ENCODE results near the gene MASP1. TPM values are rescaled to one million over a fixed set of nuclear protein-coding genes. Genes with fewer than 3 reads are reported as not detected.
A peak's percentile ranks its signal among the peaks of the same experiment; 100 is the strongest.

Gene MASP1
- total RNA-seq, 8 experiments from 2014 or later, result 0.45 to 23.9 (median 1.6) TPM

GRCh38 chr3:187292631-187293515, 1.3 kb upstream of the MASP1 start:
- Histone ChIP-seq H3K4me1 (replicated peaks in 1 of 2) (peaks cover 5 to 12% of the 10 kb centered on the region in 2 donors), H3K4me3 (no peak overlapping the region), H3K27ac (no peak overlapping the region)
- in situ Hi-C loops (cut with MboI; ENCODE audit: low pct_unique_long_range_greater_than_20kb in 2 of 9, low sequenced_read_pairs in 9 of 9, unreplicated experiment in 9 of 9), result no loop called here
- peak in 3 of 8 experiments; percentile 12 to 56 (median 17) for ATAC-seq (replicated peaks in 6 of 8)
- WGBS, 10 experiments, result 0 to 100% (median 81%) methylated on average over 1 to 5 of the region's 5 CpGs

GRCh38 chr3:187292181-187292580, 644 bp upstream of the MASP1 start:
- Histone ChIP-seq H3K4me1 (replicated peaks in 1 of 2) (peaks cover 5 to 12% of the 10 kb centered on the region in 2 donors), H3K27ac (no peak overlapping the region), H3K4me3 (no peak overlapping the region)
- ATAC-seq (replicated peaks in 6 of 8), result no peak
- WGBS, 10 experiments, result 32 to 85% (median 61%) methylated on average over 3 to 6 of the region's 9 CpGs; no CpG with 5 or more reads in 2 of the 10 experiments
- in situ Hi-C loops (cut with MboI; ENCODE audit: low pct_unique_long_range_greater_than_20kb in 2 of 9, low sequenced_read_pairs in 9 of 9, unreplicated experiment in 9 of 9), result no loop called here

- ATAC-seq (replicated peaks in 6 of 8), result peak; percentile 5 to 73 (median 48)
- in situ Hi-C loops (cut with MboI; ENCODE audit: low pct_unique_long_range_greater_than_20kb in 2 of 9, low sequenced_read_pairs in 9 of 9, unreplicated experiment in 9 of 9), result no loop called here
- WGBS, 10 experiments, result 0 to 23% (median 13%) methylated on average over 1 to 4 of the region's 6 CpGs; no CpG with 5 or more reads in 2 of the 10 experiments
- no peak overlapping the region for H3K27ac ChIP-seq
- H3K4me3 ChIP-seq, result peak overlapping the region in 4 of 5 donors; percentile 13 to 39 (median 21)
- H3K4me1 ChIP-seq (replicated peaks in 1 of 2), result peaks cover 5 to 12% of the 10 kb centered on the region in 2 donors
Measured at GRCh38 chr3:187291001-187291511, 481 bp downstream of the MASP1 start.

DNA sequence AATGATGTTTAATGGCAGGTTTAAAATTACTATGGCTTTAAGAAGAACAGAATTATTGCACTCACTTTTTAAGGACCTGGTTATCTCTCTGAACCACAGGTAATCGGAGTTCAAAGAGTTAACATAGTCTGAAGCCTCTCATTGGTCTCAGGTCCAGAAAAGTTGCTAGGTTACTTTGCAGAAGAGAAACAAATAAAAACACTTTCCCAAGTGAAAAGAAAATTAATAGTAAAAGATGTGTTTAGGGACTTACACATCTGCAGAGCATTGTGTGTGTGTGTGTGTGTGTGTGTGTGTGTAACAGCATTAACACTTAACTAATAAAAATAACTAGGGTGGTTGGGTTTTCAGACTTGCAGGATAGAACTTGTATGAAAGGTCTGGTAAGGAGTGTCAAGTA, 1.0 kb downstream of the MASP1 start:
- peaks cover 5 to 12% of the 10 kb centered on the region in 2 donors for H3K4me1 ChIP-seq (replicated peaks in 1 of 2)
- H3K4me3 ChIP-seq, result peak overlapping the region in 1 of 5 donors; percentile 39
- in situ Hi-C loops (cut with MboI; ENCODE audit: low pct_unique_long_range_greater_than_20kb in 2 of 9, low sequenced_read_pairs in 9 of 9, unreplicated experiment in 9 of 9), result no loop called here
- no peak for ATAC-seq (replicated peaks in 6 of 8)
- WGBS, 10 experiments, result 8 to 100% (median 50%) methylated on average over 1 of the region's 1 CpG; no CpG with 5 or more reads in 4 of the 10 experiments
- no peak overlapping the region for H3K27ac ChIP-seq

- no peak for ATAC-seq (replicated peaks in 6 of 8)
- WGBS, 10 experiments, result 48 to 100% (median 81%) methylated on average over 1 to 12 of the region's 14 CpGs
- H3K4me3 ChIP-seq, result no peak overlapping the region
- in situ Hi-C loops (cut with MboI; ENCODE audit: low pct_unique_long_range_greater_than_20kb in 2 of 9, low sequenced_read_pairs in 9 of 9, unreplicated experiment in 9 of 9), result no loop called here
- peaks cover 5 to 12% of the 10 kb centered on the region in 2 donors for H3K4me1 ChIP-seq (replicated peaks in 1 of 2)
- no peak overlapping the region for H3K27ac ChIP-seq
Measured at GRCh38 chr3:187288855-187289605, 2.5 kb downstream of the MASP1 start.

- ATAC-seq (replicated peaks in 6 of 8), result no peak
- no peak overlapping the region for H3K27ac ChIP-seq
- no peak overlapping the region for H3K4me3 ChIP-seq
- H3K4me1 ChIP-seq (replicated peaks in 1 of 2), result peaks cover 0 to 9% of the 10 kb centered on the region in 2 donors
- in situ Hi-C loops (cut with MboI; ENCODE audit: low pct_unique_long_range_greater_than_20kb in 2 of 9, low sequenced_read_pairs in 9 of 9, unreplicated experiment in 9 of 9), result no loop called here
- WGBS, 10 experiments, result 7 to 80% (median 61%) methylated on average over 1 to 8 of the region's 8 CpGs; no CpG with 5 or more reads in 2 of the 10 experiments
Measured at GRCh38 chr3:187288131-187288854, 3.2 kb downstream of the MASP1 start.

DNA sequence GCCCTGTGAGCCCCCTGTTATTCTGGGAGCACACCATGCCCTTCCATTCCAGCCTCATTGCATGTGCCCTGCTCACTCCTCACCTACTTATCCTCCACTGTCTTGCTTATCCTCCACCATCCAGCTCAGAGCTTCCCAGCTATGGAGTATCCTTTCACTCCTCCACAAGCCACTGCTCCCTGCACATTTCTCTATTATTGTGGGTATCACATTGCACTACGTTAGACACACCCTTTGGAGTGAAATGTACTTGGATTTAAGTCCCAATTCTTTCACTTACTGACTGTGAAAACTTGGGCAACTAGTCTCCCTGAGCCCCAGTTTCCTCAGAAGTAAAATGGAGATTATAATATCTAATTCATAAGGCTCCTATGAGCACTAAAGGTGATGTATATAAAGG, 4.3 kb downstream of the MASP1 start:
- ATAC-seq (replicated peaks in 6 of 8), result peak in 2 of 8 experiments; percentile 17 to 48
- in situ Hi-C loops (cut with MboI; ENCODE audit: low pct_unique_long_range_greater_than_20kb in 2 of 9, low sequenced_read_pairs in 9 of 9, unreplicated experiment in 9 of 9), result no loop called here
- Histone ChIP-seq H3K27ac (no peak overlapping the region), H3K4me3 (no peak overlapping the region), H3K4me1 (replicated peaks in 1 of 2) (peaks cover 0 to 8% of the 10 kb centered on the region in 2 donors)
- 0 to 100% (median 57%) methylated on average over 1 of the region's 1 CpG; no CpG with 5 or more reads in 3 of the 10 experiments for WGBS, 10 experiments

- peak in 2 of 8 experiments; percentile 59 to 75 for ATAC-seq (replicated peaks in 6 of 8)
- no peak overlapping the region for H3K27ac ChIP-seq
- H3K4me1 ChIP-seq (replicated peaks in 1 of 2), result peaks cover 0 to 3% of the 10 kb centered on the region in 2 donors
- 26 to 100% (median 80%) methylated on average over 1 to 5 of the region's 5 CpGs for WGBS, 10 experiments
- in situ Hi-C loops (cut with MboI; ENCODE audit: low pct_unique_long_range_greater_than_20kb in 2 of 9, low sequenced_read_pairs in 9 of 9, unreplicated experiment in 9 of 9), result no loop called here
- no peak overlapping the region for H3K4me3 ChIP-seq
Measured at GRCh38 chr3:187286467-187287059, 5.0 kb downstream of the MASP1 start.

DNA sequence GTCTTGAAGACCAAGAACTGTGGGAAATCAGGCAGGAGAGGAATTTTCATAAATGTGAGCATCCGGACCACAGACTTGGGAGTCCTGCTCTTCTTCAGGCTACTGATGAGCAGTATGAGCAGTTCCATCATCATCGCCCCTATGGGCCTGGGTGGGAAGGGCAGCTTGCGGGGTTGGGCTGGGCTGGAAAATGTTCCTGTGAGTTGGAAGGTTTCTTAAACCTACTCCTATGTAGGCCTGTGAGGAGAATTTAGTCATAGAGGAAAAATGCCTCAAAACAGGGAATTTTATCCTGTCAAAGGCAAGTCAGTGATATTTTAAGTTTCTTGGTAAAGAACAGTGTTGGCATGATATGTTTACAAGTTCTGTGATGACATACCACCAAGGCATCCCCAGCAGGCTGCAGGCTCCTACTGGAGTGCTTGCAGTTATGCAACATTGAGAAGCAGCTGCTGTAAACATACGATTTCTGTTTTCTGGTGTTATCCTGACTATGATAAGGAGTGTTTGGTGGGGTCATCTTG, 10.3 kb downstream of the MASP1 start:
- WGBS, 10 experiments, result 0 to 100% (median 68%) methylated on average over 1 to 4 of the region's 4 CpGs; no CpG with 5 or more reads in 3 of the 10 experiments
- Histone ChIP-seq H3K4me3 (no peak overlapping the region), H3K4me1 (replicated peaks in 1 of 2) (peaks cover 3 to 4% of the 10 kb centered on the region in 2 donors), H3K27ac (no peak overlapping the region)
- peak in 2 of 8 experiments; percentile 31 to 91 for ATAC-seq (replicated peaks in 6 of 8)
- in situ Hi-C loops (cut with MboI; ENCODE audit: low pct_unique_long_range_greater_than_20kb in 2 of 9, low sequenced_read_pairs in 9 of 9, unreplicated experiment in 9 of 9), result no loop called here

- 0 to 100% (median 69%) methylated on average over 1 of the region's 1 CpG; no CpG with 5 or more reads in 6 of the 10 experiments for WGBS, 10 experiments
- Histone ChIP-seq H3K27ac (no peak overlapping the region), H3K4me1 (replicated peaks in 1 of 2) (peaks cover 7 to 9% of the 10 kb centered on the region in 2 donors), H3K4me3 (no peak overlapping the region)
- no peak for ATAC-seq (replicated peaks in 6 of 8)
- in situ Hi-C loops (cut with MboI; ENCODE audit: low pct_unique_long_range_greater_than_20kb in 2 of 9, low sequenced_read_pairs in 9 of 9, unreplicated experiment in 9 of 9), result no loop called here
Measured at GRCh38 chr3:187280644-187281043, 10.9 kb downstream of the MASP1 start.

DNA sequence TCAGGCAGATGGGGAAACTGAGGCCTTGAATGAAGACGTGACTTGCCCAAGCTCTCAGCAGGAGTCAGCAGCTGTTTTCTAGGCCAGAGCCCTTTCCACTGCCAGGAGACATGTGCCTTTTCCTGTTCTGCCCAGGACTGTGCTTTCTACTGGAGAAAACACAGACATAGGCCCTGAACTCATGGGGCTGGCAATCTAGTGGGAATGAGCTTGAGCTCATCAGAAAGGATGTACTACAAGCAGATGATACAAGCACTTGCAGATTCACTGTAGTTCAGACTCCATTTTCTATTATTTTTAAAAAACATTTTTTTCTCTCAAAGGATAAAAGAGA, 14.4 kb downstream of the MASP1 start:
- Histone ChIP-seq H3K27ac (no peak overlapping the region), H3K4me1 (replicated peaks in 1 of 2) (peaks cover 15 to 19% of the 10 kb centered on the region in 2 donors), H3K4me3 (no peak overlapping the region)
- ATAC-seq (replicated peaks in 6 of 8), result no peak
- in situ Hi-C loops (cut with MboI; ENCODE audit: low pct_unique_long_range_greater_than_20kb in 2 of 9, low sequenced_read_pairs in 9 of 9, unreplicated experiment in 9 of 9), result no loop called here
- 88 to 100% methylated on average over 1 of the region's 1 CpG; no CpG with 5 or more reads in 8 of the 10 experiments for WGBS, 10 experiments

All from motor neuron (in vitro differentiated cells).